ACHN (cell line): Measurements from ENCODE around the gene CAB39L.
"Not testable (repeated sequence)": the region's sequence is repeated elsewhere in the genome, so short reads cannot be mapped to it uniquely, and the experiment has no call there.

Experiments
- DNase-seq: peaks from one replicate; pipeline ENCODE4 v3.0.0-alpha.2; 2015
- in situ Hi-C: cut with HindIII; loops from 2 replicates; pipeline ENCODE4 v1.10.0; 2017; ENCODE audit warnings: low sequenced_read_pairs, low pct_ligation_motif_present, low pct_unique_long_range_greater_than_20kb

The CAB39L gene

DNA sequence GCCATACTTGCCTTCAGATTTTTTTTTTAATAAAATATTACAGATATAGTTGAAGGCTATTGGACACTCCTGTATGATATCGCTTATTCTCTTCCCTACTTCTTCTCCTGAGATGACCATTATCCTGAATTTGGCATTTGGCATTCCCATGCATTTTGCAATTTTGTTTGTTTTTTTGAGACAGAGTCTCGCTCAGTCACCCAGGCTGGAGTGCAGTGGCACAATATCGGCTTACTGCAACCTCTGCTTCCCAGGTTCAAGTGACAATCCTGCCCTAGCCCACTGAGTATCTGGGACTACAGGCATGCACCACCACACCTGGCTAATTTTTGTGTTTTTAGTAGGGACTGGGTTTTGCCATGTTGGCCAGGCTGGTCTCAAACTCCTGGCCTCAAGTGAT lies 116.7 kb downstream of the CAB39L start:
- DNase-seq: not testable (repeated sequence)

DNA sequence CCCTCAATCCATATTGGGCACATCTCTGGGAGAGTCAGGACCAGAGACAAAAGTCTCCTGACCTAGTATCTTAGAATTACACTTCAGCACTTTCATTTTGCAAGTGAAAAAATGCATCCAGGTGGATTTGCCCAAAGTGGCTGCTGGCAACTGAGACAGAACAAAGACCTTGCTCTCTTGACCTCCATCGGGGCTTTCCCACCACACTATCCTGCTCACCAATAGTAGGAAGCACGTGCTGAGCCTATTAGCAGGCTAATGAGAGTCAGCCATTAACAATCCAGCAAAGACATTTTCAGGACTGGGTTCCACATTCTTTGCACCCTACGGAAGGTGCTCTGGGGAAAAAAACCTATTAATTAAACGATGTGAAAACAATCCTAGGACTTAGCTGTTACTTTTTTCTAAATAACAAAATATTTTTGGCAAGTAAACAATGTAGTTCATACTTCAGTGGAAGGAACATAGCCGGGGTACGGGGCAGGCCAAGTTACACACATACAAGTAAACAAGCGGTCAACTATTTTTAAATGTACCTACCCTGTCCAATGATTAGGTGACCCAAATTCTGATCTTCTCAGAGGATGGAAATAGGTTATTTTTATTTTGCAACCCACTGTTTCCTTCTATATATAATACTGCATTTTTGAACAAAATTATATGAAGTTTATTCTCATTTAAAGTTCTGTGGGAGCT lies 117.5 kb downstream of the CAB39L start:
- in situ Hi-C loops: no loop called here
- no peak for DNase-seq

More for the DNA sequence above, 116.7 kb downstream of the CAB39L start:
- in situ Hi-C loops: not testable (repeated sequence)

DNA sequence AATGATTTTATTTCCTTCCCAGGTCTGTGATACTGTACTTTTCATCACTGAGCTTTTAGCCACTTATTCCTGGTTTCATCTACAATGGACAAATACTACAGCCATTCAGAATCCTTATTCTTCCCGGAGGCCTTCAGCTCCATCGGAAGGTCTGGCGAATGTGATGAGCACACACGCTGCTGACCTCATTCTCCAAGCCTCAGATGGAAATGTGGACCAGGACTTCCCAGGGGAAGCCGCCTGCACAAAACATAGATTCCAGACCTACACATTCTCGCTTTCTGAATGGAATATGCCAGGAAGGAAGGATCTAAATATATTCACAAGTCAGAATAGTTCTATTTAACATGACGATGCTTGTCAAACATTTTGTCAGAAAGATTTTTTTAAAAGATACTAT lies 120.5 kb downstream of the CAB39L start:
- in situ Hi-C loops: no loop called here
- DNase-seq: no peak

DNA sequence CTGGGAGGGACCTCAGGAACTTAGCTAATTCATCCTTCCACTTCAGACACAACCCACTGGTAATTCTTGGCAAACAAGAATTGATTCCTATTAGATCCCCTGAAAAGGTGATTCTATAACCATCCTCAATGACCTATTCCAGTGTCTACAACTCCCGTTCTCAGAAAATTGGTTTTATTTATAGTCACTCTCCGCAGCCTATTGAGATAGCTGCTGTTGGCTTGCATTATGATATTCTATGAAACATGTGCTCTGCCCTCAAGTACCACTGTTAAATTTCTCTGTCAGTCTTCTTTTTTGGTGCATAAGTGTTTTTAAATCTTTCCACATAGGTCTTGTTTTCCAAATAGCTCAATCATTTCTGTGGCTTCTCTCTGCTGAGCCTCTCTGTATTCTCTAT lies 121.2 kb downstream of the CAB39L start:
- in situ Hi-C loops: no loop called here
- no peak for DNase-seq

DNA sequence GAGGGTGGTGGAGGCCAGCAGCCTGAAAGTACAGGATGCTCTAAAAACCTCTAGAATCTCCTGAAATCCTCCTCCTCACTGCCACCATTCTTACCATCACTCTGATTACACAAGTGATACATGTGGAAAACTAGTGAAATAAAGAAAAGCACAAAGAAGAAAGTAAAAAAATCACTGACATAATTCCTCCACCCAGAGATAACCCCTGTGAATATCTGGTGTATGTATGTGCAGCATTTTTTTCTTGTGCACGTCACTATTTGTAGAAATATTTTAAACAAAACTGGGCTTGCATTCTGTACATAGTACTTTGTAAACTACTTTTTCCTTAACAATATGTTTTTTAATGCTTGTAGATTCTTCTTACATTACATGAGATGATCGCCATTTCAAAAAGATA lies 122.9 kb downstream of the CAB39L start:
- DNase-seq: no peak
- in situ Hi-C loops: no loop called here

DNA sequence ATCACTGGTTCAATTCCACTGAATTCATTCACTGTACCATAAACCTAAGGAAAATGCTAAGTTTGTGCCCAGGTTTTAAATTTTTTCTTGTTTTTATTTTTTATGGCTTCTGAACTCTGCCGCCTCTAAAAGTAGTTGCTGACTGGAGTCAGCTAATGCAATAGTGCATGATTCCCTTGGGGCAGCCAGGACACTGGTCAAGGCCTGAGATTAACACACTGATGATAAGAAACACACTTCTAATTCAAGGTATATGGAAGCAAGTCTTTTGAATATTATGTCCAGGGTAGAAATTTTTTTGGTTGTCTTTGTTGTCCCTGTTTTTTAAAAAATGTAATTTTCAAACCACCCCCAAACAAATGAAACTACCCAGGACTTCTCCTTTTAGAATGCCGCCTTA lies 123.9 kb downstream of the CAB39L start:
- DNase-seq: no peak
- in situ Hi-C loops: no loop called here

DNA sequence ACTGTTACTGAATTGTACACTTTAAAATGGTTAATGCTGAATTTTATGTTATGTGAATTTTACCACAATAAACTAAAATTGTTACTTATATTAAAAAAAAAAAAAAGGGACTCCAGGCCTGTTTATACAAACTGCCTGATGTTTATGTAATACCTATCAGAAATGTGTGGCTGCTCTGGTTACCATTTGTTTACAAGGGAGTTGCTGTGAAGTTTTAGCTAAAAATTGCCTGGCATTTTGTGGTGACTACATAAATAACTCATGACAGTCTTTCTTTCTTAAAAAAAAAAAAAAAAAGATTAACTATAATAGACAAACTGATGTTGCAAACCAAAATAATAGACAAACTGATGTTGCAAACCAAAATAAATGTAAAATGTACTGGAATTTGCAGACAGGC lies 124.3 kb downstream of the CAB39L start:
- in situ Hi-C loops: no loop called here
- DNase-seq: no peak

DNA sequence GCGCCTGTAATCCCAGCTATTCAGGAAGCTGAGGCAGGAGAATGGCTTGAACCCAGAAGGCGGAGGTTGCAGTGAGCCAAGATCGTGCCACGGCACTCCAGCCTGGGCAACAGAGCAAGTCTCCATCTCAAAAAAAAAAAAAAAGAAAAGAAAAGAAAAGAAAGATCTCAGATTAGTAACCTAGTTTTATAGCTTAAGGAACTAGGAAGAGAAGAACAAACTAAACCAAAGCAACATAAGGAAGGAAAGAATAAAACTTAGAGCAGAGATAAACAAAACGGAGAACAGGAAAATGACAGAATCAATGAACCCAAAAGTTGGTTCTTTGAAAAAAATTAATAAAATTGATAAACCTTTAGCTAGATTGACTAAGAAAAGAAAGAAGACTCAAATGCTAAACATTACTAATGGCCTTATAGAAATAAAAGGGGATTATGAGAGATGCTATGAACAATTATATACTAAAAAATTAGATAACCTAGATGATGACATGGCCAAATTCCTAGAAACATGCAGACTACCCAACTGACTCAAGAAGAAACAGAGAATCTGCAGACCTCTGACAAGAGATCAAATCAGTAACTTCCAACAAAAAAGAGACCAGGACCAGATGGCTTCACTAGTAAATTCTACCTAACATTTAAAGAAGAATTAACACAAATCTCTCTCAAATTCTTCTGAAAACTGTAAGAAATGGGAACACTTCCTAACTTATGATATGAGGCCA lies 127.9 kb downstream of the CAB39L start:
- in situ Hi-C loops: no loop called here
- no peak for DNase-seq

DNA sequence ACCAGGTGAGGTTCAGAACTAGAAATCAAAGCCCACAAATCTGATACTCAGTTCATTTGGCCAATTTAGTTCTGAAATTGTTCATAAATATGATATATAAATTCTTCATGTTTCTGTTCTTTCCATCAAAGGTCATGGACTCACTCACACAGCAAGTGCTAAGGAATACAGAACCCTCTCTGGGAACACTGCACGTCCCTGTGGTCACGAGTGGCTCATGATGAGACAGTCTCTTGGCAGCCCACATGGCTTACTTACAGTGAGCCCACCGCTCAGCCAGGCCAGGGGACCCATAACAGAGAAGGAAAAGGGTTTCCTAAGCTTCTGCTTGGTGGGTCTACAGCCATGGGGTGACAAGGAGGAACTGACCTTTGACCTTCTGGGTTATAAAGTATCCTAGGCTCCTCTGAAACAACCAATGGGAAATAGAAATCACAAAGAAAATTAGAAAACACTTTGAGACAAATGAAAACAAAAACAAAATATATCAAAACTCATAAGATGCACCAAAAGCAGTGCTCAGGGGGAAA lies 128.8 kb downstream of the CAB39L start:
- in situ Hi-C loops: no loop called here
- DNase-seq: no peak

DNA sequence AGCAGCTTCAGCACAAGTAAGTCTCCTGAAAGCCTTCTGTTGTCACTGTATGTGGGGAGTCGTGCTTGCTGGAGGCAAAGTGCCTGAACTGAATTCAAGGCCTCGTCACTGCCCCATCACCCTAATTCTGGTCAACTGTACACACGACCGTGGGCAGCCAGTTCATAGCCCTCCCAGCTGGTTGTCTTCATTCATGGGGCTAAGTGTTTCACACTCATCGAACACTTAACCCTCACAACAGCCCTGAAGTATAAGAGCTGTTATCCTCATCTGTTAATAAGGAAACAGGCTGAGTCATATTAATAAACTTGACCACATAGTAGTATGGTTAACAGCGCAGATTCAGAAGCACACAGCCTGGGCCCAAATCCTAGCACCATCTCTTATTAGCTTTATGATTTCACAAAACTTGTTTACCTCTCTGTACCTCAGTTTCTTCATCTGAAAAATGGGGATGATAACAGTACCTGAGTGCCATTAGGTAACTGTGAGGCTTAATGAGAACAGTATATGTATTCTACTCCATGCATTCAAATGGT lies 129.5 kb downstream of the CAB39L start:
- in situ Hi-C loops: no loop called here
- peak; percentile 31 for DNase-seq

DNA sequence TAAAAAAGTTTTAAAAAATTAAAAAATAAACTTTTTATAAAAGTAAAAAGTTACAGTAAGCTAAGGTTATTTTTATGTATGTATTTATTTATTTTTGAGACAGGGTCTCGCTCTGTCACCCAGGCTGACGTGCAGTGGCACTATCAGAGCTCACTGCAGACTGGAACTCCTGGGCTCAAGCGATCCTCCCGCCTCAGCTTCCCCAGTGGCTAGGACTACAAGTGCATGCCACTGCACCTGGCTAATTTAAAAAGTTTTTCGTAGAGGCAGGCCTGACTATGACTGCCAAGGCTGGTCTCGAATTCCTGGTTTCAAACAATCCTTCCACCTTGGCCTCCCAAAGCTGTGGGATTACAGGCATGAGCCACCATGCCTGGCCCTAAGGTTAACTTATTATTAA lies 132.0 kb downstream of the CAB39L start:
- no peak for DNase-seq
- in situ Hi-C loops: no loop called here

DNA sequence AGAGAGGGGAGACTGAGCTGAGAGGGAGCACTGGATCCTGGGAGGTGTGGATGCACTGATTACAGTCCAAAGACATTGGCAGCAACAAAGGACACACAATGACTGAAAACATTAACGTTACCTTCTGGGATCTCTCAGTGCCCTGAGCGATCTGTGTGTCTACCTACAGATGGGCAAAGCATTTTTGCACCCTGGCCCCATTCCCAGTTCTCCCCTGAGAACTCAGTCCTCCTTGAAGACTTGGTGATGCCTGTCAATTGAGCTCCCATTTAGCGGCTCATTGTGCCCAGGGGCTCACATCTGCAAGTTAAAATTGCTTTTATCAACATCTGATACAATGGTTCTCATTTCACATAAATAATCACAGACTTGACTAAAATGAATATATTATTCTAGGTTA lies 133.6 kb downstream of the CAB39L start:
- in situ Hi-C loops: no loop called here

DNA sequence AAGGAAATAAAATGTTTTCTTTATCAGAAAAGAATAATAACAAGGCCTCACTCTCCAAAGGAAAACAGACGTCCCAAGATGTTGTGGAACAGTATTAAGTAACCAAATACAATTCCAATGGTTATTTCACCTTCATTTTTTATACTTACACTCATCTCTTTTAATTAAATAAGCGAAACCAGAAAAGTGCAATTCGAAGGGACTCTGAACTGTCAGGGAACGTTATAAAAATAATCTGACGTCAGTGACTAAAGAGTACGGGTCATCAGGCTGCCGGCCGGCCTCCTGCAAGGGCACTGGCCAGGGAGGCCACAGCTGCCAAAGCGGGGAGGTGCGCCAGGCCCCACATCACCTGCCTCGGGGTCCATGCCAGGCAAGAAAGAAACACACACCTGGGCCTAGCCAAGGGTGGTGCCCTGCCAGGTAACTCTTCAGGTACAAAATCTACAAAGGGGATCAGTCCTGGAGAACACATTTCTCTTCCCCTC lies 134.9 kb downstream of the CAB39L start:
- no peak for DNase-seq
- in situ Hi-C loops: no loop called here

More for the DNA sequence above, 133.6 kb downstream of the CAB39L start:
- no peak for DNase-seq

DNA sequence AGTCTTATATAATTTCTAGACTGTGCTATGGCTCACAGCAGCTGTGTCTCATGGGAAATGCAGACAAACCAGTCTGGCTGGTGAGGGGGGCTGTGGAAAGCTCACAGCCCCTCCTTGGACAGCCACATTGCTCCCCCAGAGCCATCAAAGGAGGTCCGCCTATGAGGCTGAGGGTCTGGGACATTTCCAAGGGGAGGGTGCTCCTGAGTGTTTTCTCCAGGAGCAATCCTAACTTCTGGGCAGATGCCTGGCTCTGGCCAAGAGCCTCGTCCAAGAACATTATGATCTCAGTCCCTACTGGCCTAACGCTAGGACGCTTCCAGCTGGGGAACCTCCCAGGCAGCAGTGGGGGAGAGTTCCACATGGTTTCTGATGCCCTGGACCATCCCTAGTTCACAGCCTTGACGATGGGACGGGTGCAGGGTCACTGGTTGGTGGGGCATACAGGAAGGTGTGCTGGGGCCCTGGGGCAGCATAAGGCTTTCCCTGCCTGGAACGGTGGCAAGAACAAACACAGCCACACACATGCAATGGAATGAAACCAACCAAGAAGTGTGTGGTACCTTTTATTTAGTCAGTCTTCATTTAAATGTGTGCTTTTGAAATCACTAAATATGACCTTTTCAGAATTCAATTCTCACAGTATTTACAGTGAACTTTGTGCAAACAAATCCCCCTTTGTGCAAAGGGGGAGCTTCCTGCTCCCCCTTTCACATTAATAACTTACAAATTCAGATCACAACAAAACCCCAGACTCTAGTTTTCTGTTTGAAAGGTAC lies 135.6 kb downstream of the CAB39L start:
- no peak for DNase-seq

DNA sequence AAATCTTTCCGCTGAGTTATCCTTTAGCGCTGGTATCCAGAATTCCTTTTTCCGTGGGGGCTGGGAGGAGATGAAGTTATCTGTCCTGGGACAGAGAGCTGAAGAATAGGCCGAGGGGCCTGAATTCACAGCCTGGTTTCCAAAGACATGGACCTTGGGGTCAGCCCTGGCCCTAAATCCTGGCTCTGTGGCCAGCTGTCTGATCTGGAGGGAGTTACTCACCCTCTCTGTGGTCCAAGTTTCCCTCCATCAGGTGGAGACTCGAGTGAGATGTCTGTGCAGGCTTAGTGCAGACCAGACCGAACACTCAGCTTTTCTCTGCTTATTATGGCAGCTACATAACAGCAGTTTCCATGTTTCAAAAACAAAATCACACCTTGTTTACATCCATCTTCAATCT lies 136.5 kb downstream of the CAB39L start:
- no peak for DNase-seq
- in situ Hi-C loops: no loop called here

More for the DNA sequence above, 135.6 kb downstream of the CAB39L start:
- in situ Hi-C loops: no loop called here

DNA sequence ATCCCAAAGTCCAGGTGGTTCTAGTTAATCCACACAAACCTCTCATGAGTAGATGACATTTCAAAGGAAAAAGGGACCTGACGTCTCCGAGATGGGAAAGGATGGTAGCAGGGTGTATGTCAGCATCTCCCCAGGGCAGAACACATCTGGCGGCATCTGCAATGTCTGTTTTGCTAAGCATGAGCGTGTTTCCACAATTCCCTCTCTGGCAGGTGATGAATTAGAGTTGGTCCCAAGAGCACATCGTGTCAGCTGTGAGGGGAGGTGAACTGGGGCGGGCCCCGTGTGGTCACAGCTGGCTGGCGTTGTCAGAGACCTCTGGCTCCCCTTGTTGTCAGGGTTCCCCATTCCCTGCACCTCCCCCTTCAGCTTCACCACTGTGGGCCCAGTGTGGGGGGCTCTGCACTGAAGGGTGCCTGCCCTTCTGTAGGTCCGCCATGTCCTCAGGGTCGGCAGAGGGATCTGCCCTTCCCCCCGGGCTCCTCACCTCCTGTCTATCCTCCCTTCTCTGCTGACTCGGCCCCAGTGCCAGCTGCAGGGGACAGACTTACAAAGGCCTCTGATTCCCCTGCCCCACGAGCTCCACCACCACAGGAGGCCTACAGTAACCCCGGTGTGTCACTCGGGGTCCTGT lies 138.0 kb downstream of the CAB39L start:
- DNase-seq: no peak
- in situ Hi-C loops: no loop called here

DNA sequence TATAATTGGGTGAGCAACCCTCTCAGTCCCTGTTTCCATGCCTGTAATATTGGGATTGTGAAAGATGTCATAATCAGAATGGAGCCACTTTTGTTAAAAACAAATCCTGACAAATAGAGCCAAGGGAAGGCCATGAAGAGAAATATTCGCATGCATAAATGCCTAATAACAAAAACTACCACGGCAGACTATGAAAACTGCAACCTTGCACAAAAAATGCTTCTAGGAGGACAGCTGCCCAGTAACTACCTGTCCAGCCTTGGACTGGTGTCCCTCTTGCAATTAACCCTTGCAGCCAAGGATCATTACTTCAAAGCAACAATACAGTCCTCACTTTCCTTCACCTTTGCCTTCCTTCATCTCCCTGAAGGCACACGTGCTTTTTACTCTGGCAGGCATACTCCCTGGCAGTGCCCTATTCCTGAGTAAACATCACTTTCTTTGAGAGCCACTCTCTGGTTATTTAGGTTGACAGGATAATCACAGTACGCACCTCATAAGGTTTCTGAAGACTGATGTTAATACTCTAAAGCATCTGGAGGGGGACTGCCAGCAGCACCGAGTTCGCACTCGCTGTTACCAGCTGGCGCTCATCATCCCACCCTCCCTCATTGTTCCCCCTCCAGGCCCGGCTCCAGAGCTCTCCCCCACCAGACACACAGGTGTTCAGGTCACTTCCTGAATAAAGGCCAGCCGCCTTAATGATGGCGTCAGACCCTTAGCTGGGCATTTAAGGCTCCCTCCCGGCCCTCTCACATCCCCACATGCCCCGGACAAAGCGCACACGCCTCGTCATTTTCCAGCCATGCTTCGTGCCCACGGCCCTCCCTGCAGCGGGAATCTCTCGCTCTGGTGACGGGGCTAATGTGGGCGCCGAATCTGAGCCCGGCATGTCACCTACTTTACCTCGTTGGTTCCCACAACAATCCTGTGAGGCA lies 138.8 kb downstream of the CAB39L start:
- in situ Hi-C loops: no loop called here
- DNase-seq: no peak
